ENCODE data around the gene CHMP1A. TPM values are rescaled to one million over a fixed set of nuclear protein-coding genes. Genes with fewer than 3 reads are reported as not detected.

CHMP1A gene
- total RNA-seq, 6 experiments from 2014 or later: 85.6 to 93.1 (median 87.2) TPM

DNA sequence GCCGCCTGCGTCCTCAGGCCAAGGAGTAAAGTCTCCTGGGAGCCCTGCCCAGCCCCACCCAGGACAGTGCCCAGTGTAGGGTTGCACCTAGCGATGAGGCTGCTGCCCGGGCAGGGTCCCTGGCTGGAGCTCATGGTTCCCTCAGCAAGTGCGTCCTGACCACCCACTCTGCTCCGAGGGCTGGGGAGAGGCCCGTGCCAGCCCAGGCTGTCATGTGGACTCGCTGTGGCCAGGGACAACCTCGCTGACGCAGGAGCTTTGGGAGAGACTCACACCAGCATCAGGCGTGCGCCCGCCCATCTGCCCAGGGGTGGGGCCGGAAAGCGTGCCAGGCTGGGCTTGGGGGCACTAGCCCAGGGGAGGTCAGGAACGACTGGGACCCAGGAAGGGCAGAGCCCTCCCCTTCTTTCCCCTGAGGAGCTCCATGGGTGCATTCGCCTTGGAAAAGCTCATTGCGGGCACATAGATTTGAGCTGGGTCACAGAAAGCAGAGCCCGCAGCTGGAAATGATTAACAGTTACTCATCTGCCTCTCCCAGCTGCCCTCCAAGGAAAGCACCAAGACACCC, 24.4 kb downstream of the CHMP1A start:
- H3K4me3 Mint-ChIP-seq: no peak overlapping the region

DNA sequence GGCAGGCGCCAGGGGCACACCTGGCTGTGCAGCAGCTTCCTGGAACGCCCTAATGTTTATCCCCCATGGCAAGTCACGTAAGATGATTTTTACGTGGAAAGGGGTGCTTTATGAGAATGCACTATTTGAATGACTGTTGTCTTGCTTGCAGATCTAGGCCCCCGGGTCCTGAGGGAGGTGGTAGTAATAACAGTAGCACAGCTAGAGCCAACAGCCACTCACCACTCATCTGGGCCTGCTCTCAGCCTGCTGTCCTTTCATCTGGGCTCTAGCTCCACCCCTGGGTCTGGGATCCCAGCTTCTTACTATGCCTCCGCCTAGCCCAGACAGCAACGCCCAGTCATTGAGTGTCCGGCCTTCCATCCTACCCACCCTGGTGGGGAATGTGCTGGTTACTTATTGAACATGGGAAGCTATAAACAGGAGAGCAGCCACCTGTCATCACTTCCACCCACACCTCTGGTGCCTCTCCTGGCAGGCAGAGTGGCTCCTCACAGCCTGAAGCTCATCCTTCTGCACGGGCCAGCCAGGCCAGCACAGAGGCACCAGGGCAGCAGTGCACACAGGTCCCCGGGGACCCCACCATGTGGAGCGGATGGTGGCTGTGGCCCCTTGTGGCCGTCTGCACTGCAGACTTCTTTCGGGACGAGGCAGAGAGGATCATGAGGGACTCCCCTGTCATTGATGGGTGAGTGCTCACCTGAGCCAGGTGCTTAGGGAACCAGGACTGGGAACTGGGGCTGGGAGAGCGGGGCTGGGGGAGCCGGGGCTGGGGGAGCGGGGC, 27.5 kb downstream of the CHMP1A start:
- TF ChIP-seq, protein P1, sequence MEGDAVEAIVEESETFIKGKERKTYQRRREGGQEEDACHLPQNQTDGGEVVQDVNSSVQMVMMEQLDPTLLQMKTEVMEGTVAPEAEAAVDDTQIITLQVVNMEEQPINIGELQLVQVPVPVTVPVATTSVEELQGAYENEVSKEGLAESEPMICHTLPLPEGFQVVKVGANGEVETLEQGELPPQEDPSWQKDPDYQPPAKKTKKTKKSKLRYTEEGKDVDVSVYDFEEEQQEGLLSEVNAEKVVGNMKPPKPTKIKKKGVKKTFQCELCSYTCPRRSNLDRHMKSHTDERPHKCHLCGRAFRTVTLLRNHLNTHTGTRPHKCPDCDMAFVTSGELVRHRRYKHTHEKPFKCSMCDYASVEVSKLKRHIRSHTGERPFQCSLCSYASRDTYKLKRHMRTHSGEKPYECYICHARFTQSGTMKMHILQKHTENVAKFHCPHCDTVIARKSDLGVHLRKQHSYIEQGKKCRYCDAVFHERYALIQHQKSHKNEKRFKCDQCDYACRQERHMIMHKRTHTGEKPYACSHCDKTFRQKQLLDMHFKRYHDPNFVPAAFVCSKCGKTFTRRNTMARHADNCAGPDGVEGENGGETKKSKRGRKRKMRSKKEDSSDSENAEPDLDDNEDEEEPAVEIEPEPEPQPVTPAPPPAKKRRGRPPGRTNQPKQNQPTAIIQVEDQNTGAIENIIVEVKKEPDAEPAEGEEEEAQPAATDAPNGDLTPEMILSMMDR (IDR thresholded peaks at IDR 0.05): no peak
- no peaks in the 10 kb centered on the region for H3K9me3 Mint-ChIP-seq
- H3K36me3 Mint-ChIP-seq (ENCODE audit: low read depth): no peaks in the 10 kb centered on the region
- H3K27ac Mint-ChIP-seq: no peak overlapping the region
- H3K27me3 Mint-ChIP-seq (ENCODE audit: insufficient read depth): peaks cover 10% of the 10 kb centered on the region
- no peak for DNase-seq
- H3K4me3 Mint-ChIP-seq: no peak overlapping the region
- H3K4me1 Mint-ChIP-seq (ENCODE audit: low read depth): peaks cover 11% of the 10 kb centered on the region

More for the DNA sequence above, 24.4 kb downstream of the CHMP1A start:
- Mint-ChIP-seq H3K27me3 (ENCODE audit: insufficient read depth) (peaks cover 11% of the 10 kb centered on the region), H3K9me3 (no peaks in the 10 kb centered on the region), H3K4me1 (ENCODE audit: low read depth) (peaks cover 11% of the 10 kb centered on the region), H3K36me3 (ENCODE audit: low read depth) (no peaks in the 10 kb centered on the region), H3K27ac (no peak overlapping the region)
- TF ChIP-seq, protein P1 (IDR thresholded peaks at IDR 0.05): no peak
- DNase-seq: peak; percentile 87

- no peaks in the 10 kb centered on the region for H3K9me3 Mint-ChIP-seq
- H3K27me3 Mint-ChIP-seq (ENCODE audit: insufficient read depth): peaks cover 17% of the 10 kb centered on the region
- TF ChIP-seq, protein P1 (IDR thresholded peaks at IDR 0.05): no peak
- H3K4me3 Mint-ChIP-seq: no peak overlapping the region
- H3K27ac Mint-ChIP-seq: no peak overlapping the region
- no peaks in the 10 kb centered on the region for H3K36me3 Mint-ChIP-seq (ENCODE audit: low read depth)
- H3K4me1 Mint-ChIP-seq (ENCODE audit: low read depth): 0 out of 2 replicates have a peak, but pooled peaks cover 7% of the 10 kb centered on the region
- no peak for DNase-seq
Observed at GRCh38 chr16:89624777-89625761, 32.4 kb downstream of the CHMP1A start.

GRCh38 chr16:89623511-89624261, 33.8 kb downstream of the CHMP1A start:
- Mint-ChIP-seq H3K4me1 (ENCODE audit: low read depth) (0 out of 2 replicates have a peak, but pooled peaks cover 7% of the 10 kb centered on the region), H3K36me3 (ENCODE audit: low read depth) (no peaks in the 10 kb centered on the region), H3K4me3 (0 out of 2 replicates have a peak overlapping the region, but pooled peaks have one; percentile 8), H3K27me3 (ENCODE audit: insufficient read depth) (peaks cover 17% of the 10 kb centered on the region), H3K27ac (no peak overlapping the region), H3K9me3 (no peaks in the 10 kb centered on the region)
- TF ChIP-seq, protein P1 (IDR thresholded peaks at IDR 0.05): no peak
- no peak for DNase-seq
